Measurements from ENCODE around the gene ABI3BP. TPM values are rescaled to one million over a fixed set of nuclear protein-coding genes. Genes with fewer than 3 reads are reported as not detected.

Gene ABI3BP
- total RNA-seq, 3 donors from 2014 or later = 13.5 to 70.8 (median 47.0) TPM

- no peak for ATAC-seq
- no peak overlapping the region for H3K4me3 ChIP-seq
- H3K36me3 ChIP-seq (ENCODE audit: low read depth) = no peaks in the 10 kb centered on the region
- H3K9me3 ChIP-seq = no peaks in the 10 kb centered on the region
- intact Hi-C loops (cut with DNase I, micrococcal nuclease) = no loop called here
- no peaks in the 10 kb centered on the region for H3K4me1 ChIP-seq (ENCODE audit: low read depth)
- no peak for DNase-seq
- TF ChIP-seq CTCF (IDR thresholded peaks at IDR 0.05) = no peak
Observed at GRCh38 chr3:100776097-100776729, 217.0 kb downstream of the ABI3BP start.

- TF ChIP-seq CTCF (IDR thresholded peaks at IDR 0.05) = no peak
- intact Hi-C loops (cut with DNase I, micrococcal nuclease) = no loop called here
- ATAC-seq = no peak
- Histone ChIP-seq H3K4me1 (ENCODE audit: low read depth) (no peaks in the 10 kb centered on the region), H3K36me3 (ENCODE audit: low read depth) (no peaks in the 10 kb centered on the region), H3K9me3 (no peaks in the 10 kb centered on the region), H3K4me3 (no peak overlapping the region)
- DNase-seq = no peak
Observed at GRCh38 chr3:100775669-100776068, 217.6 kb downstream of the ABI3BP start.

DNA sequence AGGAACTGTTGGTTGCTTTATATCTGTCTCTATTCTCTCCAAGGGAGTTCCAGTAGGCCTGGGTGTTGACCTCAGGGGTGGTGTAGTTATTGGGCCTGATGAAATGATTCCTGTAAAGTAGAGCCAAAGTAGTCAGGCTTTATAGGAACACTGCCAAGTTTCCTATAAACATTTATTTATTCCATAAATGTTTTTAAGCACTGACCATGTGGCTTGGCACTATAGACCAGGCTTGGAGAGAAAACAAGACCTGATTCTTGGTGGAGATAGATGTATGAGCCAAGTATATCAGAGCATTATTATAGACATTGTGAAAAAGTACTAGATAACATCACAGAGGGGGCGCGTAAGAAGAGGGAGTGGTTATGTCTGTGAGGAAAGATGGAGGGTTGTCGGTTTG lies 218.0 kb downstream of the ABI3BP start:
- intact Hi-C loops (cut with DNase I, micrococcal nuclease) = no loop called here
- H3K36me3 ChIP-seq (ENCODE audit: low read depth) = no peaks in the 10 kb centered on the region
- ATAC-seq = no peak

DNA sequence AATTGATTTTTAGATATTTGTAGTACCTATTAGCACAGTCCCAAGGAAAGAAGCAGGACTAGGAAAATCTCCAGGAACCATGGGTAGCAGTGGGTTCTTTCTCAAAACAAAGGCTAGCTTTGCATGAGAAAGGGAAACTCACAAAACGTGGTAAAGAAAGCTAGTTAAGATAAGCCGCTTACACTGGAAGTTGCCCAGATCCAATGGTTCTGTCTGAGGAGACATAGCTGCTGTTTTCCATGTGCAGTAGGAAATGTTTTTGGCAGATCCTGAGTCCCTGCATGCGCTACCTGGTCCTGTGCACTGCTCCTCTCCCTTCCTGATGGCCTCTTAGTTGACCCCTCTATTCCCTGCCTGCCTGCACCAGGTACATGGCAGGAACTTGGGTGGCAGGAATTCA lies 223.5 kb downstream of the ABI3BP start:
- TF ChIP-seq CTCF (IDR thresholded peaks at IDR 0.05) = no peak
- DNase-seq (no peak), ATAC-seq (no peak)
- intact Hi-C loops (cut with DNase I, micrococcal nuclease) = no loop called here
- H3K9me3 ChIP-seq = no peaks in the 10 kb centered on the region
- no peak overlapping the region for H3K4me3 ChIP-seq
- H3K4me1 ChIP-seq (ENCODE audit: low read depth) = no peaks in the 10 kb centered on the region
- H3K36me3 ChIP-seq (ENCODE audit: low read depth) = no peaks in the 10 kb centered on the region

More for the DNA sequence above, 218.0 kb downstream of the ABI3BP start:
- DNase-seq = no peak
- no peak for TF ChIP-seq CTCF (IDR thresholded peaks at IDR 0.05)
- Histone ChIP-seq H3K4me3 (no peak overlapping the region), H3K9me3 (no peaks in the 10 kb centered on the region), H3K4me1 (ENCODE audit: low read depth) (no peaks in the 10 kb centered on the region)

DNA sequence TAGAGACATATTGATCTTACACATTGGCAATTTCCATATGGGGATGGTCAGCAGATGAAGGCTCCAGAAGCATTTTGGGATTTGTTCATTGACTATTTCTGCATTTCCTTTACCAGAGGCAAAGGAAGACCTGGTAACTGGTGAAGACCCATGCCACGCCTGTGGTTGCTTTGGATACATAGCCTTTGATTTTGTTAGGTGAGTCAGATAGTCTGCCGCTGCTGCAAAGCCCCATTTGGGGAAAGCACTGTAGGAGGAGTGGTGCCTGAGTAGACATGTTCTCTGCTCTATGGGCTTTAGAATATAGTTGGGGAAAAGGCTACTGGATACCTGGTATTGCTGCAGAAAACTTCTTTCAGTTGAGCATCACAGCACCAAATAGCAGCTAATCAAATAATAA lies 227.2 kb downstream of the ABI3BP start:
- DNase-seq (no peak), ATAC-seq (no peak)
- intact Hi-C loops (cut with DNase I, micrococcal nuclease) = no loop called here
- Histone ChIP-seq H3K4me3 (no peak overlapping the region), H3K4me1 (ENCODE audit: low read depth) (no peaks in the 10 kb centered on the region), H3K36me3 (ENCODE audit: low read depth) (no peaks in the 10 kb centered on the region), H3K9me3 (no peaks in the 10 kb centered on the region)
- TF ChIP-seq CTCF (IDR thresholded peaks at IDR 0.05) = no peak
